Neural progenitor cell (in vitro differentiated cells): ENCODE results near the gene OR52L1. TPM values are rescaled to one million over a fixed set of nuclear protein-coding genes. Genes with fewer than 3 reads are reported as not detected.

Source experiments
- DNase-seq: peaks from one replicate; pipeline ENCODE4 v3.0.0-alpha.2; 2016; ENCODE audit warnings: low spot score
- H2AFZ ChIP-seq: fragments of 200-600 bp; sonication (generic); replicated peaks from 2 replicates; pipeline ENCODE4 v1.6.1; 2016; ENCODE audit warnings: antibody characterized with exemption
- H3F3A ChIP-seq: fragments of 200-600 bp; sonication (generic); 2 replicates; pipeline ENCODE4 v1.6.1; 2016; ENCODE audit warnings: antibody characterized with exemption, low read depth
- H3K27ac ChIP-seq: fragments of 200-600 bp; sonication (generic); 2 replicates; pipeline ENCODE4 v1.5.1; 2016; ENCODE audit warnings: mild to moderate bottlenecking
- H3K27me3 ChIP-seq: fragments of 200-600 bp; sonication (generic); 2 replicates; pipeline ENCODE4 v1.6.1; 2016; ENCODE audit warnings: mild to moderate bottlenecking, moderate library complexity
- H3K36me3 ChIP-seq: fragments of 200-600 bp; sonication (generic); 2 replicates; pipeline ENCODE4 v1.5.1; 2016
- H3K4me1 ChIP-seq: fragments of 200-600 bp; sonication (generic); 2 replicates; pipeline ENCODE4 v1.6.1; 2016; ENCODE audit warnings: mixed run types
- H3K4me2 ChIP-seq: fragments of 200-600 bp; sonication (generic); 2 replicates; pipeline ENCODE4 v1.6.1; 2016
- H3K4me3 ChIP-seq: fragments of 200-600 bp; sonication (generic); 2 replicates; pipeline ENCODE4 v1.5.1; 2016
- H3K79me2 ChIP-seq: fragments of 200-600 bp; sonication (generic); 2 replicates; pipeline ENCODE4 v1.6.1; 2016; ENCODE audit warnings: low read depth
- H3K9ac ChIP-seq: fragments of 200-600 bp; sonication (generic); 2 replicates; pipeline ENCODE4 v1.6.1; 2016
- H3K9me3 ChIP-seq: fragments of 200-600 bp; sonication (generic); 2 replicates; pipeline ENCODE4 v1.5.1; 2016; ENCODE audit warnings: low read depth
- H4K20me1 ChIP-seq: fragments of 200-600 bp; sonication (generic); 2 replicates; pipeline ENCODE4 v1.6.1; 2016; ENCODE audit warnings: low read depth
- H3K27ac Mint-ChIP-seq: 3 replicates; pipeline ENCODE4 v1.8.0; 2021; ENCODE audit warnings: mixed read lengths
- H3K27me3 Mint-ChIP-seq: 2 replicates; pipeline ENCODE4 v1.8.0; 2022; ENCODE audit warnings: low read depth, mild to moderate bottlenecking, inconsistent platforms, moderate library complexity, mixed read lengths; ENCODE audit not compliant: insufficient read depth
- H3K36me3 Mint-ChIP-seq: 3 replicates; pipeline ENCODE4 v1.8.0; 2021; ENCODE audit warnings: mixed read lengths
- H3K4me1 Mint-ChIP-seq: 3 replicates; pipeline ENCODE4 v1.8.0; 2021; ENCODE audit warnings: mixed read lengths
- H3K4me3 Mint-ChIP-seq: 3 replicates; pipeline ENCODE4 v1.8.0; 2021; ENCODE audit warnings: mild to moderate bottlenecking, moderate library complexity, mixed read lengths
- H3K9me3 Mint-ChIP-seq: 3 replicates; pipeline ENCODE4 v1.8.0; 2020; ENCODE audit warnings: mixed read lengths
- CTCF ChIP-seq: fragments of 200-600 bp; sonication (generic); IDR thresholded peaks from 2 replicates; pipeline ENCODE4 v1.5.1; 2017; ENCODE audit warnings: antibody characterized with exemption, mild to moderate bottlenecking
- EZH2 ChIP-seq: fragments of 200-600 bp; sonication (generic); IDR thresholded peaks from 2 replicates; pipeline ENCODE4 v1.6.1; 2017; ENCODE audit warnings: antibody characterized with exemption, mild to moderate bottlenecking, moderate library complexity
- EZH2phosphoT487 ChIP-seq: fragments of 200-600 bp; sonication (generic); IDR thresholded peaks from 2 replicates; pipeline ENCODE4 v1.6.1; 2017; ENCODE audit warnings: antibody characterized with exemption
- small RNA-seq: library from RNA; depleted of rRNA; stranded (forward); fragments of <200 nt; gene quantifications from one replicate; pipeline ENCODE3, GENCODE V24; 2015
- total RNA-seq: library from RNA; depleted of rRNA; stranded (reverse); fragments of >200 nt; gene quantifications from 2 replicates; pipeline ENCODE4 v1.2.3, GENCODE V29; 2015; ENCODE audit warnings: low replicate concordance

The OR52L1 gene
- total RNA-seq, 1 donor from 2014 or later: not detected

GRCh38 chr11:5938603-5938965 is 48.2 kb downstream of the OR52L1 start:
- no peaks in the 10 kb centered on the region for H3K36me3 ChIP-seq
- DNase-seq: no peak
- no peaks in the 10 kb centered on the region for H3K79me2 ChIP-seq
- no peaks in the 10 kb centered on the region for H3K9me3 ChIP-seq
- H3K27me3 ChIP-seq: no peaks in the 10 kb centered on the region
- H3K4me1 ChIP-seq: no peaks in the 10 kb centered on the region
- no peaks in the 10 kb centered on the region for H4K20me1 ChIP-seq
- no peak overlapping the region for H3K4me2 ChIP-seq
- Mint-ChIP-seq H3K9me3 (peaks cover 14% of the 10 kb centered on the region), H3K36me3 (no peaks in the 10 kb centered on the region), H3K4me3 (no peak overlapping the region), H3K27ac (no peak overlapping the region), H3K27me3 (peaks cover 5% of the 10 kb centered on the region), H3K4me1 (no peaks in the 10 kb centered on the region)
- H3K27ac ChIP-seq: no peak overlapping the region
- TF ChIP-seq EZH2 (no peak), CTCF (no peak), EZH2phosphoT487 (no peak)
- H3K9ac ChIP-seq: no peak overlapping the region
- no peak overlapping the region for H2AFZ ChIP-seq
- H3F3A ChIP-seq: no peaks in the 10 kb centered on the region
- no peak overlapping the region for H3K4me3 ChIP-seq

DNA sequence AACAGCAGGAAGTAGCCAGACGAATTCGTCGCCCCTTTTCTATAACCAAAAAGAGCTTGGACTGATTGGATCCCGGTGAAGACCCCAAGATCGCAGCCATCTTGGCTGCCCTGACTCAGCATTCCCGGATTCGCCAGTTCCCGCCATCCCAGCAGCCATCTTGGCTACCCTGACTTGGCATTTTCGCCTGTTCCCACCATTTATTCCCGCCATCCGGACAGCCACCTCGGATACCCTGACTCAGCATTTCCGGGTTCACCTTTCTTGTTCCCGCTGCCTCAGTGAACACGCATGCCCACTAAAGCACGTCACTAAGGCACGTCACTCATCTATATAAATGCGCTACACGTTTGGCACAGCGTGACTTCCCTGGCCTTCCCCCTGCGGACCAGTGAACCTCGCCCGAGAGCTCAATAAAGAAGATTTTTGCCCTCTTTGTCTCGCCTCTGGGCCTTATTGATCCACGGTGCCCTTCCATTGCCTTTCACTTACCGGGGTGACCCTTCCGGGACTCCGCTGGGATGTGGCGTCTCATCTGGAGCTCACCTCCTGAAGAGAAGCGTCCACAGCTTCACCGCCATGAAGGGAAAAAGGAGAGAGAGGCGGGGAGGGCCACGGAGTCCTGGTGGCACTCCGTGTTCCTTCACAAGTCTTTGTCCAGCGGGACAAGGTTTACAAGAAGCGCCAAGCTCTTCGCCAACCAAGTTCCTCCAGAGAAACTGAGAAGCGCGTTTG is 48.8 kb downstream of the OR52L1 start:
- Histone ChIP-seq H3K9me3 (no peaks in the 10 kb centered on the region), H3K27ac (no peak overlapping the region), H3K36me3 (no peaks in the 10 kb centered on the region), H3F3A (no peaks in the 10 kb centered on the region), H3K4me3 (no peak overlapping the region), H3K4me2 (no peak overlapping the region), H3K27me3 (no peaks in the 10 kb centered on the region), H4K20me1 (no peaks in the 10 kb centered on the region), H2AFZ (no peak overlapping the region), H3K79me2 (no peaks in the 10 kb centered on the region), H3K9ac (no peak overlapping the region), H3K4me1 (no peaks in the 10 kb centered on the region)
- Mint-ChIP-seq H3K27ac (no peak overlapping the region), H3K27me3 (peaks cover 7% of the 10 kb centered on the region), H3K9me3 (peaks cover 20% of the 10 kb centered on the region), H3K4me3 (no peak overlapping the region), H3K36me3 (no peaks in the 10 kb centered on the region), H3K4me1 (no peaks in the 10 kb centered on the region)
- DNase-seq: no peak
- no peak for TF ChIP-seq CTCF
- TF ChIP-seq EZH2phosphoT487: no peak
- TF ChIP-seq EZH2: no peak

Small RNA genes within 50 kb of the gene (small RNA-seq; reads per million reads assigned to genes)
- not detected for gene RNA5SP329

Other genes starting within 250 kb of the OR52L1 start
- 0.12 TPM in 1 of 2 replicates, not detected in the other for gene OR52N4, start 232.7 kb downstream of the OR52L1 start, total RNA-seq
- gene OR52N5, start 203.6 kb downstream of the OR52L1 start, total RNA-seq: not detected in 2 replicates
- 0.12 TPM in 1 of 2 replicates, not detected in the other for gene OR52N1, start 195.7 kb downstream of the OR52L1 start, total RNA-seq
- not detected in 2 replicates for gene OR52N2, start 178.1 kb downstream of the OR52L1 start, total RNA-seq
- gene OR52E6, start 145.1 kb downstream of the OR52L1 start, total RNA-seq: not detected in 2 replicates
- 0.46 TPM in 1 of 2 replicates, not detected in the other for gene OR52E8, start 129.3 kb downstream of the OR52L1 start, total RNA-seq
- gene OR52E4, start 106.4 kb downstream of the OR52L1 start, total RNA-seq: not detected in 2 replicates
- not detected in 2 replicates for gene OR52E5, start 93.8 kb downstream of the OR52L1 start, total RNA-seq
- not detected in 2 replicates for gene OR56A3, start 44.7 kb downstream of the OR52L1 start, total RNA-seq
- gene OR56A5, start 18.5 kb downstream of the OR52L1 start, total RNA-seq: 0.40 TPM in 1 of 2 replicates, not detected in the other
- gene OR56A4, start 20.0 kb upstream of the OR52L1 start, total RNA-seq: 0.30 and 0.62 TPM in 2 replicates
- 0.87 and 1.8 TPM in 2 replicates for gene OR56A1, start 43.8 kb upstream of the OR52L1 start, total RNA-seq
- not detected in 2 replicates for gene OR56B4, start 120.7 kb upstream of the OR52L1 start, total RNA-seq
- gene OR52B2, start 183.3 kb upstream of the OR52L1 start, total RNA-seq: not detected in 2 replicates
- gene OR52W1, start 212.2 kb upstream of the OR52L1 start, total RNA-seq: not detected in 2 replicates
- not detected in 2 replicates for gene C11orf42, start 218.6 kb upstream of the OR52L1 start, total RNA-seq
- 12.0 and 38.7 TPM in 2 replicates for gene FHIP1B, start 247.7 kb upstream of the OR52L1 start, total RNA-seq